MCF 10A (cell line): ENCODE results near the gene OR6V1. TPM values are rescaled to one million over a fixed set of nuclear protein-coding genes. Genes with fewer than 3 reads are reported as not detected.

ENCODE experiments used
- BruUV-seq: library from RNA; stranded (reverse); fragments of 400-500 nt; replicated peaks from 2 replicates; lab custom pipeline; 2021; lab: Mats Ljungman, UMichigan
- CTCF ChIA-PET: fragments of 300-600 bp; sonication (Branson Sonifier 250); formaldehyde crosslinking; extraction: SDS; loops from one replicate; lab custom pipeline; 2021; ENCODE audit warnings: antibody characterized with exemption, inconsistent platforms; lab: Yijun Ruan, JAX
- POLR2A ChIA-PET: fragments of 300-600, 350-650 bp; sonication (Branson Sonifier 250); formaldehyde crosslinking; extraction: SDS; loops from one replicate; lab custom pipeline; 2020; ENCODE audit warnings: antibody characterized with exemption, inconsistent platforms; lab: Yijun Ruan, JAX
- DNase-seq: peaks from one replicate; pipeline ENCODE4 v3.0.0-alpha.2; 2018; ENCODE audit not compliant: unreplicated experiment
- H3K27ac Mint-ChIP-seq: one replicate; pipeline ENCODE4 v1.8.0; 2022; ENCODE audit warnings: mild to moderate bottlenecking, low read depth, mixed read lengths; ENCODE audit not compliant: unreplicated experiment
- H3K27me3 Mint-ChIP-seq: one replicate; pipeline ENCODE4 v1.8.0; 2022; ENCODE audit warnings: mixed read lengths; ENCODE audit not compliant: insufficient read depth, unreplicated experiment
- H3K36me3 Mint-ChIP-seq: one replicate; pipeline ENCODE4 v1.8.0; 2022; ENCODE audit warnings: mild to moderate bottlenecking, moderate library complexity, mixed read lengths; ENCODE audit not compliant: insufficient read depth, unreplicated experiment
- H3K4me1 Mint-ChIP-seq: one replicate; pipeline ENCODE4 v1.8.0; 2022; ENCODE audit warnings: mixed read lengths; ENCODE audit not compliant: insufficient read depth, unreplicated experiment
- H3K4me3 Mint-ChIP-seq: one replicate; pipeline ENCODE4 v1.8.0; 2022; ENCODE audit warnings: mild to moderate bottlenecking, moderate library complexity, mixed read lengths; ENCODE audit not compliant: unreplicated experiment
- H3K9me3 Mint-ChIP-seq: one replicate; pipeline ENCODE4 v1.8.0; 2022; ENCODE audit warnings: mixed read lengths; ENCODE audit not compliant: unreplicated experiment
- CTCF ChIP-seq: fragments of 200-600 bp; IDR thresholded peaks from one replicate; pipeline ENCODE4 v1.8.0; 2022; ENCODE audit warnings: antibody characterized with exemption, mild to moderate bottlenecking; ENCODE audit not compliant: unreplicated experiment
- intact Hi-C: fragments of 100-400 bp; cut with micrococcal nuclease; formaldehyde crosslinking; loops from 2 replicates; pipeline ENCODE4 v1.14.1; 2022
- total RNA-seq: library from RNA; stranded (reverse); gene quantifications from 2 replicates; pipeline ENCODE4 v1.2.3, GENCODE V29; 2022

The OR6V1 gene
- total RNA-seq, 1 experiment from 2014 or later, result not detected

- POLR2A ChIA-PET, result no interaction called here
- Mint-ChIP-seq H3K36me3 (no peaks in the 10 kb centered on the region), H3K27me3 (peaks cover 15% of the 10 kb centered on the region), H3K4me3 (no peak overlapping the region), H3K4me1 (no peaks in the 10 kb centered on the region), H3K9me3 (no peaks in the 10 kb centered on the region), H3K27ac (no peak overlapping the region)
- no peak for DNase-seq
- no peak for TF ChIP-seq CTCF
- intact Hi-C loops, result no loop called here
- BruUV-seq, result no TSS peak
- CTCF ChIA-PET, result interaction anchor here (0.6 kb wide), 1 partner anchor 303 kb away, joined by 3 read pairs; no protein-coding TSS in a partner anchor
These were observed 11.9 kb upstream of the OR6V1 start for GRCh38 chr7:143040209-143040715.

- Mint-ChIP-seq H3K4me1 (no peaks in the 10 kb centered on the region), H3K27ac (no peak overlapping the region), H3K27me3 (peaks cover 15% of the 10 kb centered on the region), H3K36me3 (no peaks in the 10 kb centered on the region), H3K9me3 (no peaks in the 10 kb centered on the region), H3K4me3 (no peak overlapping the region)
- BruUV-seq, result no TSS peak
- no peak for DNase-seq
- intact Hi-C loops, result no loop called here
- POLR2A ChIA-PET, result interaction anchor here (1.3 kb wide), 1 partner anchor 9 kb away, joined by 3 read pairs; no protein-coding TSS in a partner anchor
- CTCF ChIA-PET, result no interaction called here
- no peak for TF ChIP-seq CTCF
These were observed 10.8 kb upstream of the OR6V1 start for GRCh38 chr7:143041346-143041745.

- POLR2A ChIA-PET, result interaction anchor here (1.3 kb wide), 1 partner anchor 10 kb away, joined by 3 read pairs; no protein-coding TSS in a partner anchor
- intact Hi-C loops, result no loop called here
These were observed 9.9 kb upstream of the OR6V1 start for GRCh38 chr7:143042159-143042789.

More at GRCh38 chr7:143042159-143042789, 9.9 kb upstream of the OR6V1 start:
- DNase-seq, result no peak
- no peak overlapping the region for H3K4me3 Mint-ChIP-seq
- no peak overlapping the region for H3K27ac Mint-ChIP-seq
- no peaks in the 10 kb centered on the region for H3K4me1 Mint-ChIP-seq
- no peaks in the 10 kb centered on the region for H3K36me3 Mint-ChIP-seq
- peaks cover 15% of the 10 kb centered on the region for H3K27me3 Mint-ChIP-seq
- TF ChIP-seq CTCF, result no peak
- no peaks in the 10 kb centered on the region for H3K9me3 Mint-ChIP-seq
- CTCF ChIA-PET, result interaction anchor here (0.6 kb wide), 3 partner anchors 78 to 667 kb away, joined by 3 read pairs; no protein-coding TSS in a partner anchor
- no TSS peak for BruUV-seq
